ENCODE measurements around the gene LRRK2.
"Not testable (repeated sequence)": the region's sequence is repeated elsewhere in the genome, so short reads cannot be mapped to it uniquely, and the experiment has no call there.

LRRK2 gene

DNA sequence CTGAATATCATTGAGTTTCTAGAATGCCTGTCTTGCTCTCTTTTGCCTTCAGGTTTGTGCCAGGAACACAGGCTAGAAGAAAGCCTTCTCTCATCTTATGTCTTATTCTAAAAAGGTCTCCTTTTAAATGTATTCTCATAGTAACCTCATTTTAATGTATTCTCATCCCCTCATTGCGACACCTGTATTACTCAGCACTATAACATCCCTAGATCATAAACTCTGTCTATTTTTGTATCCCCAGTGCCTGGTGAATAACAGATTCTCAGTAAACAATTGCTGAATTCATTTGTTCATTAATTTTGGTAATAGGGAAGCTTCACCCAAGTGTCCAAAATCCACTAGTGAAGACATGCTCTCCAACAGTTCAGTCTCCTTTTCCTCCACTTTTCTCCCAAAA lies 8.8 kb upstream of the LRRK2 start:
- no peak for DNase-seq

- DNase-seq = no peak
These were observed 8.1 kb upstream of the LRRK2 start for GRCh38 chr12:40216516-40217288.

DNA sequence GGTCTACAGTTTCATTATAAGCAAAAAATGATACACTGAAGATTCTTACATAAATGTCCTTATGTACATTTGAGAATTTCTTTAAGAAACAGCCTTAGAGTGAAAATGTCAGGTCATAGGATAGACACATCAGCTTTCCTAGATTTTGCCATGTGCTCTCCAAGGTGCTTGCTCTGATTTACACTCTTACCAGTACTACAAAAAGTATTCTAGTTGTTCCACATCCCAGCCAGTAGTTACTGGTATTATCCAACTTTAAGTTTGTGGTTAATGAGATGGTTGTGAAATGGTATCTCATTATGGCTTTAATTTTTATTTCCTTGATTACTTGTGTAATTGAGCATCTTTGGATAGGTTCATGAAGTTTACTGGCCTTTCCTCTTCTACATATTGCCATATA lies 5.0 kb upstream of the LRRK2 start:
- no peak for DNase-seq

DNA sequence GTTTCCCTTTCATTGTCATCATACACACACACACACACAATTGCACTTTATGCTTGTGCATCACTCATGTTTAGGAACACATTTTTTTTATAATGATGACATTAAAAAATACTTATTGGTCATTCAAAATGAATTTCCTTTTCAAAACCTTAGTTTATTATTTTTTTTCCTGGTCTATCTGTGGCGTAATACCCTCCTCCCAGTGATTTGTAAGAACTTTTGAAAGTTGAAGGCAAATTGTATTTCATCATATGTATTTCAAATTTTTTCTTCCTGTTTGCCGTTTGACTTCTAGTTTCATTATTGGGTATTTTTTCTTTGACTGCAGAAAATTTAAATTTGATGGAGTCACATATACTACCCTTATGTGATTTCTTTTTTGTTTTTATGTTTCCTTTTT lies 2.5 kb upstream of the LRRK2 start:
- DNase-seq = no peak

DNA sequence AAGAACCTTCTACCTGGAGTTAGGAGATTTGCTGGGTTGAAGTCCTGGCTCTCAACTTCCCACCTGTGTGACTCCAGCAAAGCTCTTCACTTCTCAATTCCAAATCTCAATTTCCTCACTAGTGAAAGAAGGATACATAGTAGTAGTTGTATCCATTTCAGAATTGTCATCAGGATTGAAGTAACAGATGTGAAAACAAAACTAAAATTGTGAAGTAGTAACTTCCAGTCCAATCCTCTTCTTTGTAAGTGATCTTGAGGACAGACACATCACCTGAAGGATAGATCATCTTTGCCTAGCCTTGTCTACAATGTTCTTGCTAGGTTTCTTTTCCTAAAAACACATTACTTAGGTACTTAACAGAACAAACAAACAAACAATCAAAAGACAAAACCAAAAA lies 1.2 kb upstream of the LRRK2 start:
- DNase-seq = no peak

DNA sequence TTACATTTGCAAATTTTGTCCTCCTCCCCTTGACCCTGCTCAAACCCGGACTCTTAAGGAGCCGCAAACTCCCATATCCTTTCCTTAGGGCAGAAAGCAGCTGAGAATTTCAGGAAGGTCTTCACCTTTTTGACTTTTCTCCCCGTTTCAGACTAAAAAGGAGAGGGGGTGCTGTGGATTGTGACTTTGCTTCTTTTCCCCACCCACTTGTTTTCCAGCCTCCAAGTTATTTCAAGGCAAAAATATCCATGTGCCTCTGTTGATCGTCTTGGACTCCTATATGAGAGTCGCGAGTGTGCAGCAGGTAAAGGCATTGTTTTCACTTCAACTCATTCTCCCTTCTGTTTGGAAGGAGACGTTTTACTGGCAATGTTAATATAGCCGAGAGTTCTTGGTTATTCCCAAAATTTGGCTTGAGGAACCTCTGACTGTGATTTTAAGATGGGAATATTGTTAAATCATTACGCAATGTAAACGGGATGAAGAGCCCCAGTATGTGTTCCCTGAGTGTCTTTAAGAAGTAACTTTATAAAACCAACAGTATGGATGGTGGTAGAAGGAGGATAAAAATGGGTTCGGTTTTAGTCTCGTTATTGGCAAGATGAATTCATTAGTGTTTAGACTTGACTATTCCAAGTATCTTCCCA lies 663 bp downstream of the LRRK2 start:
- no peak for DNase-seq

DNA sequence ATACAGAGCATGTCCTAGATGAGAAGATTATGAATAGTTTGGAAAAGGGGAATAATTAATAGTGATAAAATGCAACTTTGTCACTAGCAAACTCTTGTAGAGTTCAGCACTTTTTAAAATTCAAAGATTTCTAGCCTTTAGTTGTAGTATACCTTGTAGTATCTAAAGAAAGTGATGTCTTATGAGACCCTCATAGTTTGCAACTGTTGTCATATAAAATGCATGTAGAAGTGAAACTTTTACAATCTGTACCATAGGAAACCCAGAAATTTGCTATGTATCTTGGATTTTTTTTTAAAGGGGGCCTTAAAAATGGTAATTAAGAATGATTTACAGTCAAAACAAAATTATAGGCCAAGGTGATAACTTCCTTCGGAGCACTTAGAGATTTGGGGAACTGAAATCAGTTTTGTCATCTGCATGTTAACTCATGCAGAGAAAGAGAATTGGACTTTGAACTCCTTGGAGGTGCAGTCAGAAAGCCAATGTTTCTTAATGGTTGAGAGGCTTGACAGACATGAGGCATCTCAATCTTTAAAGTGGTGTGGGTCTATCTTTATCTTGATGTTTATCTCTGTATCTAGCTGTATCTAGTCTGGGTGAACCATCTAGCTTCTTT lies 1.3 kb downstream of the LRRK2 start:
- DNase-seq = no peak

DNA sequence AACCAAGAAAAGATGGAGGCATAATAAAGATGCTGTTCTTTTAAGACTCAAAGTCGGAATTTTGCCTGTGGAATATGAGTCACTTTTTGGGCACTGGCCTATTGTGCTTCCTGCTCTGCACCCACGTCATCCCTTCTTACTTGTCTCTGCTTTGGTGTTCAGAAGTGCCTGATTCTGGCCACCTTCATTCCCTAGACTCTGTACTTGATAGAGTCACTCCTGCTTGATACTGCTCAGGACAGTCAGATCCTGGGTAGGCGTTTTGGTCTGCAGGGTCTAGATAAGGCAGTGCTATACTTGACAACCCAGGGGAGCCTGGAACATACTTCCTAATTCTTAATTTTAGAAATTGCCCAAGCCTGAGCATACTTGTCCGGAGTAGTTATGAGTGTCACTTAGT lies 1.9 kb downstream of the LRRK2 start:
- no peak for DNase-seq

- DNase-seq = no peak
These were observed 2.6 kb downstream of the LRRK2 start for GRCh38 chr12:40227447-40227846.

- no peak for DNase-seq
These were observed 3.9 kb downstream of the LRRK2 start for GRCh38 chr12:40228727-40229126.

DNA sequence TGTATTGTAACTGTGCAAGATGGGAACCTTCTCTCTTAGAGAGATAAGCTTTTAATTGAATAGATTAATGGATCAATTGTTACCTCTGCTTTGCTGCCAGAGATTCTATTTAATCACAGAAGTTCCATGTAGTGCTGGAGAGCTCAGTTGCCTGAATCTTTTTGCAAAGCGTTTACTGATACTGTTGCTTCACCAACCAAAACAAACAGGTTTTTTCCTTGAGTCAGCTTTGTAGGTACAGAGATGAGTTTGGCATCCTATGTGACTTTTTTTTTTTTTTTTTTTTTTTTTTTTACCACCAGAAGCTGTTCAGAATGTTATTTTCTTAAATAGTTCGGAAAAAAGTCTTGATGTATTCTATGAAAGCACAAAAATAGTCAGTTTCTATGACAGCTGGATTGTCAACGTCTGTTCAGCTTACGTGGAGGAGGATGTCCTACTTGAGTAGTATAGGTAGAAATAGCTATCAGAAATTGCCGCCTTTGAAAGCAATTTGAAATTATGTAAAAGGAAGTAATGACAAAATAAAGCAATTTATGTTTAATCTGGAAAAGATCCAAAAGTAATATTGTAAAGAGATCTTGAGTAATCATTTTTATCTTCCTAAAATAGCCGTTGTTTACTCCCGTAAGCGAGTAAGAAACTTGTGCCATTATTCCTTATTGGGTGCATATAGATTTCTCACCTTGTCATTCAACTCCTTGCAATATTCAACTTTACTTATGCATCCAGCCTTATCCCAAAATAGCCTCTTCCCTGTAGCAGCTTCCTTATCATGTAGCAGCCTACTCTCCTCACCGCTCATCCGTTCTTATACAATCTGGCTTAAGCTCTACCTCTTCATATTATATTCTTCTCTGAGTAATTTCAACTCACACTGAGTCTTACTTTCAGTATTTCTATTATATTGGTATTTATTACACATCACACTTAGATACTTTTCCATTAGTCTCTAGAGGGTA lies 5.2 kb downstream of the LRRK2 start:
- no peak for DNase-seq

DNA sequence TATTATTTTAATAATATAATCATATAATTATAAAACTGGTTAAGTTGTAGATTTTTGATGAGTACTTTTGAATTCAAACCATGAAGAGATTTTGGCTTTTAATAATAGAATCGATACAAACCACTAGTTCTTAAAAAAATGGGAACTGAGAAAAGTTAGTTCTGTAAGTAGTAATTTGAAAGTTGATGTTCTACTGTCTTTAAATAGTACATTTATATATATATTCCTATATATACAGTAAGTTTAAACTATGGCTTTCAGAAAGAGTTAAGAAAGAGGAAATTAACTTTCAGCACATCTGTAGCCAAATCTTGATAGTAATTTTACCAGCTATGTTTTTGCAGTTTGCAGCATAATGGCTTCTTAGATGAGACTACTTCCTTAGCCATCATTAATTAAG lies 7.8 kb downstream of the LRRK2 start:
- DNase-seq = no peak

DNA sequence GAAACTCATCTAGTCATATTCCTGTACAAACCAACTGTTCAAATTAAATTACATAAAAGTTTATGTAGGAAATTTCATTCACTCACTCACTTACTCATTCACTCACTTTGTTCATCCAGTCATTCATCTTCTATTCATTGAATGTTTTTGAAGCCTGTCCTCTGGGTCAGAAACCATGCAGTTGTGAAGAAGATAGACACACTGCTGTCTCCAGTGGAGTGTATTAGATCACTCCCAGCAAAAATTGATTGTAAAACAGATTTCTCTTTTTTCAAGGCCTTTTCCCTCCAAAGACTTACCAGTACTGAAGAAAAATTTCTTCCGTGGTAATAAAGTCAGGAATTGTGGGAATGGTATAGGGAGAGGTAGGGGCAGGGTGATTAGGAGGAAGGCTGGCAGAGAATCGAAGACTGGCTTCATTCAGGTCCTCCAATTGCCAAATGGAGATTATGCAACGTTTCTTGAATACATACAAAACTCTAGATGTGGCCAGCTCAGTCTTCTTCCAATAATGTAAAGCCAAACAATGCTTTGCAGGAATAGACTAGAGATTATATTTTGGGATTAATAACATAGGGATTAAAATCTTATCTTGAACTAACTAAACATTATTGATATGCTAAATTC lies 9.1 kb downstream of the LRRK2 start:
- no peak for DNase-seq

DNA sequence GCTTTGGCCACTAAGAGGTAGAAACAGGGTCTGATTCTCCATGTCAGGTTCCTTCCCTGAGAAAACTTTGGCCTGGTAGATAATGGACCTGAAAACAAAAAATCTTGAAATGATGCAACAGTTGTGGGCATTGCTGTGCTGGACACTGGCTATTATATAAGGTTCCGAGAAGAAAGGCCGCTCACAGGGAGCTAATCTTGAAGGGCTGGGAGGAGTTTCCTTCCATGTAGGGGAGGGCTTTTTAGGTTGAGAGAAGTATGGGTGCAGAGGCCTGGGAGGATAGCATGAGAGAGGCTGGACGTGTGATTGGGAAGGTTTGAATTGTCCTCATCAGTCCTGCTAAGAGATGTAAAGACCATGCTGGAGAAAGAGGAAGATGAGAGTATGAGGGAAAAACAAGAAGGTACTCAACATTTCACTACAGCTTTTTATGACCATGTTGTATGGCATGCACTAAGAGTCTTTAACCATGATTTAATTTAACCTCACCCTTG lies 11.6 kb downstream of the LRRK2 start:
- DNase-seq = no peak

GRCh38 chr12:40238266-40238902 lies 13.6 kb downstream of the LRRK2 start:
- DNase-seq = no peak

DNA sequence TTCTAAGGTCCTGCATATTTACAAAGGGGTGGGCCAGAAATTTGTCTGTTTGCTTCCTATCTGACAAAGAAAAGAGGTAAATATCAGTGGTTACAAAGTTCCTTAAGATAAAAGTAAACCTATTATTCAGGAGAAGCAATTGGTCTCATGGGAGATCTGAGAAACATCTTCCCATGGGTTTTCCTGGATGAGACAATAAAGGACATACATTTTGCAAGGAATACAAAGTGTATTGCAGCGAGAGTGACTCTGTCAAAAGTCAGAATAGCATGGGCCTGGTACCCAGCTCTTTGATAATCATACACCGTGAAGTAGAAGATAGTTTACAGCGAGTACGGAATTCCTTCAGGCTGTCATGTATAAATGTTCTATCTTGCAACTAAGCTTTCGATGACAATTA lies 14.2 kb downstream of the LRRK2 start:
- no peak for DNase-seq

DNA sequence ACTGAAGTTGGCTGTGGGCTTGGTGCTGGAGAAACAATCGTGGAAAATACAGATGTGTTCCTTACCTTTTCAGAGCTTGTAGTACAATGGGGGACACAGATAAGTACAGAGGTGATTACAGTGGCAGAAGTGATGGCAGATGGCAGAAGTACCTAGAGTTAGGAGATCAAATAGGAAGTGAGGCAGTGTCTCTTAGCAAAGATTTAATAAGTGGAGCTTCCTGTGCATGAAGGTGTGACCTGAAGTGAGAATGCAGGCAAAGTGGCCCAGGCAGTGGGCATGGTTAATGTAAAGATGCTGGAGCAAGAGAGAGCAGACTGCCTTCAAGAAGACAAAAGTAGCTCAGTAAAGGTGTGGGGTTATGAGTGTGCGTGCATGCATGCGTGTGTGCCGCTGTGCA lies 16.0 kb downstream of the LRRK2 start:
- no peak for DNase-seq

DNA sequence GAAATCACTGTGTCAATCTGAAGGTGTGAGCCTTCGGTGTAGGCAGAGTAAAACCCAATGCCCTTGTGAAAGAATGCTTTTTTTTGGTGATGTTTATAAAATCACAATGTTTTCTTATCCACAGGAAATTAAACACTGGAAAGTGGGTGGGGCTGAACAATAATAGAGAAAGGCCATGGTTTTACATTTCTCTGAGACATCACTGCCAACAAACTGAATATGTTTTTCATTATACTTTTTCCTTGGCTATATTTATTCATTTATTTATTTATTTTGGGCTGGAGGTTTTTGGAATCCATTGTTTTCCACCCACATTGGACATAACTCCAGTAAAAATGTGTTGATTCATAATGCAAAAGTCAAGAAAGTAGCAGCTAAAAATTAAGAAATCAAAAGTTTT lies 16.9 kb downstream of the LRRK2 start:
- DNase-seq = no peak

DNA sequence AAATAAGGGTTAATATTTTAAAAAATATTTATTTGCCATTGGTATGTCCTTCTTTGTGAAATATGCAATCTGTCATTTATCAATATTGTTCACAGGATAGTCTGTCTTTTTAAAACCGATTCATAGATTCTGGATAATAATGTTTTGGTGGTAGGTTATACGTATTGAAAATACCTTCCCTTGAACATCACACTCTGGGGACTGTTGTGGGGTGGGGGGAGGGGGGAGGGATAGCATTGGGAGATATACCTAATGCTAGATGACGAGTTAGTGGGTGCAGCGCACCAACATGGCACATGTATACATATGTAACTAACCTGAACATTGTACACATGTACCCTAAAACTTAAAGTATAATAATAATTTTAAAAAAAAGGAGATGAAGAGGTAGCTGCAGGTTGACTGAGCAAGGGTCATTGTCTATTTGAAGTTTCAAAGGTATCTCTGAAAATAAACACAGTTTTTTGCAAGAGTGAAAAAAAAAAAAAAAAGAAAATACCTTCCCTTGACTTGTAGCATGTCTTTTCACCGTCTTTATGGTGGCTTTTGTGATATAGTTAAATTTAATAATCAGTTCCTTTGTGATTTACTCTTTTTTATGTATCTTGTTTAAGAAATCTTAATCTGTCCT lies 19.8 kb downstream of the LRRK2 start:
- DNase-seq = not testable (repeated sequence)

- DNase-seq = no peak
These were observed 23.2 kb downstream of the LRRK2 start for GRCh38 chr12:40248034-40248433.

DNA sequence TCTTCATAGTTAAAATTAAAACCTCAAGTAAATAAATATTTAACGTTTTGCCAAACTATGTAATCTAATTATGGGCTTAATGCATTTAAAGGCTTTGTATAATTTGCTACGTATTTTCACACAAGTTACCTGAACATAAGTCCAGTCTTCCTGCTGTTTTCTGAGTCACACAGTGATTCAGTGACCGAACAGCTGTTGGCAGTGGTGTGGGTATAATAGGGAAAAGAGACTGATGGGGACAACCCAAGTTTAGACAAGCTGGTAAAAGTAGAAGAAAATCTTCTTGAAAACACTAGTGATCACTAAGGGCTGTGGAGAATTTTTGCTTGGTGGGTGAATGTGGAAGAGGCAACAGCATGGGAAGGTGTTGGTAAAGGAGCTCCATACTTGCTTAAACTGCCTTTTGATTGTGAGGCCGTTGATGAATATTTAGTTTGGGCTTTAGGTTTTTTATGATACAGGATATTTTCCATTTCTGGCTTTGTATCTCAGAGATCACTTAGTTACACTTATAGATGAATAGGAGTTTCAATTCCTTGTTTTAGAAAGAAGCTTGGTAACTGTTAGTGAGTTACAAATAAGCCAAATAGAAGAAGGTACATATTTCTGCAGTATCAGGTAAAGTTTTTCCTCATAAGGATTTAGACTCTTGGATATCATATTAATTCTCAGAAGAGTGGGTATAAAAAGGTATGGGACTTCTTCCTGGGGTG lies 23.9 kb downstream of the LRRK2 start:
- no peak for DNase-seq

Measured in NCI-H2081 treated with DMSO at 0.1 percent for 48 hours (cell line).